SU-DHL-6 (cell line): ENCODE results near the gene FAAP24.
A peak's percentile ranks its signal among the peaks of the same experiment; 100 is the strongest.

Experiments
- H2AFZ ChIP-seq: fragments of 200-600 bp; sonication (generic); 2 replicates; pipeline ENCODE4 v1.6.1; 2014; ENCODE audit warnings: low read depth, mild to moderate bottlenecking, moderate library complexity, mixed read lengths, antibody characterized with exemption, low read length; ENCODE audit not compliant: severe bottlenecking
- H3F3A ChIP-seq: fragments of 200-600 bp; shearing (Covaris generic); 2 replicates; pipeline ENCODE4 v1.6.0; 2016; ENCODE audit warnings: antibody characterized with exemption, mild to moderate bottlenecking; ENCODE audit not compliant: insufficient read depth
- H3K27ac ChIP-seq: fragments of 200-600 bp; sonication (generic); 2 replicates; pipeline ENCODE4 v1.5.1; 2016; ENCODE audit warnings: low read depth, mild to moderate bottlenecking, low read length, moderate library complexity, mixed read lengths
- H3K27me3 ChIP-seq: fragments of 200-600 bp; sonication (generic), shearing (Covaris generic); 2 replicates; pipeline ENCODE4 v1.6.0; 2014; ENCODE audit warnings: mild to moderate bottlenecking, low read length
- H3K36me3 ChIP-seq: fragments of 200-600 bp; sonication (generic); 2 replicates; pipeline ENCODE4 v1.6.1; 2014; ENCODE audit warnings: mild to moderate bottlenecking, low read length, mixed read lengths
- H3K4me2 ChIP-seq: fragments of 300-600, 200-600 bp; shearing (Covaris generic), sonication (generic); 2 replicates; pipeline ENCODE4 v1.6.0; 2014; ENCODE audit warnings: low read length, low read depth, mild to moderate bottlenecking; ENCODE audit not compliant: poor library complexity, severe bottlenecking
- H3K4me3 ChIP-seq: fragments of 200-600 bp; sonication (generic); 2 replicates; pipeline ENCODE4 v1.5.1; 2014; ENCODE audit warnings: antibody characterized with exemption, low read length, mild to moderate bottlenecking, mixed read lengths; ENCODE audit not compliant: insufficient read depth, poor library complexity, severe bottlenecking
- H3K79me2 ChIP-seq: fragments of 200-600 bp; sonication (generic); 2 replicates; pipeline ENCODE4 v1.6.1; 2014; ENCODE audit warnings: mild to moderate bottlenecking, low read length, moderate library complexity; ENCODE audit not compliant: insufficient read depth
- H3K9ac ChIP-seq: fragments of 200-600 bp; sonication (generic); 2 replicates; pipeline ENCODE4 v1.7.0; 2014; ENCODE audit warnings: mild to moderate bottlenecking, low read length
- H3K9me2 ChIP-seq: fragments of 200-600 bp; sonication (generic); replicated peaks from 2 replicates; pipeline ENCODE4 v1.6.1; 2014; ENCODE audit warnings: low read length; ENCODE audit not compliant: insufficient read depth
- H3K9me3 ChIP-seq: fragments of 200-600 bp; sonication (generic); 2 replicates; pipeline ENCODE4 v1.6.1; 2014; ENCODE audit warnings: low read length, mixed read lengths; ENCODE audit not compliant: insufficient read depth
- H4K20me1 ChIP-seq: fragments of 200-600 bp; sonication (generic); 2 replicates; pipeline ENCODE4 v1.6.1; 2014; ENCODE audit warnings: low read depth, mild to moderate bottlenecking, antibody characterized with exemption, low read length, moderate library complexity, mixed read lengths
- EZH2phosphoT487 ChIP-seq: fragments of 200-600 bp; sonication (generic), shearing (Covaris generic); conservative IDR thresholded peaks from 2 replicates; pipeline ENCODE4 v1.6.1; 2018; ENCODE audit warnings: mild to moderate bottlenecking, antibody characterized with exemption, low read length, moderate library complexity, mixed read lengths
- TF ChIP-seq, protein P1 (sequence below): fragments of 200-600 bp; sonication (generic); IDR thresholded peaks from one replicate; pipeline ENCODE4 v1.5.1; 2017; ENCODE audit warnings: antibody characterized with exemption, mild to moderate bottlenecking, low read length, moderate library complexity; ENCODE audit not compliant: insufficient read depth, poor library complexity, severe bottlenecking

FAAP24 gene

DNA sequence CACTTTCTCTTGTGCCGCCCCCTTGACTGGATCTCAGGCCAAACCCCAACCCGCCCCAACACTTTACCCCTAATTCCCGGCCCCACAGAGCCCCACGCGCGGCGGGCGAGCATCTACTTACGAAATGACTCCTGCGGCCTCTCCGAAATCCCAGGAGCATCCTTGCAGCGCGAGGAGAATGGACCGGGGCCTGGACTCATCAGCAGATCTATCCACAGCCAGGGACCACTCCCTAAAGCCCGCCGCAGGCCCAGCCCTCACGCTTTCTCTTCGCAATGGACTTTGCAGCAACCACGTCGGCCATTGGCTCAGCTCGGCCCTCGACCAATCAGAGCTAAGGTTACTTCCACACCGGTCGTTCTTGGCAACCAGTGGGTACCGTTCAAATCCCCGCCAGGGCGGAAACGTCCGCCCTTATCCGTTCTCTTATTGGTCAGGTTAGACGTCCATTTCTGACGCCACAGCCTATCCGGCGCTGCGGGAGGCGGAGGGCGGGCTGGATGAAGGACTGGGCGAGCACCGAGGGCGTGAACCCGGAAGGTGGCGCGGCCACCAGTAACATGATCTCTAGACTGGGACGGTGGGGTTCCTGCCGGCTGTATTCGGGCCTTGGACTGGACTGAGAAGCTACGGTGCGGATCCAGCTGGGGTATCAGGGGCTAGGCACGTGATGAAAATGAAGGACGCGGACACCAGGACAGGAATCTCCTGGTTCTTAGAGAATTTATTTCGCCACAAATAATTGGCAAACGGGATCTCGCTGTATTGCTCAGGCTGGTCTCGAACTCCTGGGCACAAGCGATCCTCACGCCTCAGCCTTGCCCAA, at the start of gene FAAP24, which contains the start of gene CEP89:
Gene FAAP24, plus strand, starts transcription at position 528 of the 826 bp plus-strand sequence. CDS start 955 bp downstream, outside the sequence.
Gene CEP89, minus strand, starts transcription at position 244 of the 826 bp plus-strand sequence. Its CDS starts 84 bp downstream, at position 160.
- Histone ChIP-seq H3K4me2 (peak within 1 kb of the TSS; percentile 63), H3K4me3 (peak within 1 kb of the TSS; percentile 87), H3K27me3 (no peaks in the 10 kb centered on the region), H3K9me3 (no peaks in the 10 kb centered on the region), H3K27ac (peak within 1 kb of the TSS; percentile 27; the same call in 1 of the 2 replicates), H3F3A (0 out of 2 replicates have a peak, but pooled peaks cover 5% of the 10 kb centered on the region), H3K79me2 (no peaks in the 10 kb centered on the region), H4K20me1 (no peaks in the 10 kb centered on the region), H3K9me2 (no peaks in the 10 kb centered on the region), H2AFZ (peak within 1 kb of the TSS; percentile 55), H3K36me3 (no peaks in the 10 kb centered on the region), H3K9ac (peak within 1 kb of the TSS; percentile 73)
- no peak for TF ChIP-seq EZH2phosphoT487
- TF ChIP-seq, protein P1, sequence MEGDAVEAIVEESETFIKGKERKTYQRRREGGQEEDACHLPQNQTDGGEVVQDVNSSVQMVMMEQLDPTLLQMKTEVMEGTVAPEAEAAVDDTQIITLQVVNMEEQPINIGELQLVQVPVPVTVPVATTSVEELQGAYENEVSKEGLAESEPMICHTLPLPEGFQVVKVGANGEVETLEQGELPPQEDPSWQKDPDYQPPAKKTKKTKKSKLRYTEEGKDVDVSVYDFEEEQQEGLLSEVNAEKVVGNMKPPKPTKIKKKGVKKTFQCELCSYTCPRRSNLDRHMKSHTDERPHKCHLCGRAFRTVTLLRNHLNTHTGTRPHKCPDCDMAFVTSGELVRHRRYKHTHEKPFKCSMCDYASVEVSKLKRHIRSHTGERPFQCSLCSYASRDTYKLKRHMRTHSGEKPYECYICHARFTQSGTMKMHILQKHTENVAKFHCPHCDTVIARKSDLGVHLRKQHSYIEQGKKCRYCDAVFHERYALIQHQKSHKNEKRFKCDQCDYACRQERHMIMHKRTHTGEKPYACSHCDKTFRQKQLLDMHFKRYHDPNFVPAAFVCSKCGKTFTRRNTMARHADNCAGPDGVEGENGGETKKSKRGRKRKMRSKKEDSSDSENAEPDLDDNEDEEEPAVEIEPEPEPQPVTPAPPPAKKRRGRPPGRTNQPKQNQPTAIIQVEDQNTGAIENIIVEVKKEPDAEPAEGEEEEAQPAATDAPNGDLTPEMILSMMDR: no peak

DNA sequence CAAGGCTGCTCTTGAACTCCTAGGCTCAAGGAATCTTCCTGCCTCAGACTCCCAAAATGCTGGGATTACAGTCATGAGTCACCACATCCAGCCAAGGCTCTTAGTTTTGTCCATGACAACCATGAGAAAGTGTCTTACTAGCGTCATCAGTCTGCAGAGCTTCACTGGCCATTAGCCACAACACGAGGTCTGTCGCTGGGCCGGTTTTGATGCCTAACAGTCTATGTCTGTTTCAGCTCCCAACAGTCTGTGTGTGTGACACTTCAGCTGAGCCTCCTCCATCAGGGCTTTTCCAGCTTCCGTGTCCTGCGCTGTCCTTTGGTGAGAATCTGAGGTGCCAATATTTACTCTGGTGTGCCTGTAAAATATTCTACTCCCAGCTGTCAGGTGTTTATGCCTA, 47.8 kb upstream of the FAAP24 start:
- Histone ChIP-seq H2AFZ (no peak overlapping the region), H3K36me3 (no peaks in the 10 kb centered on the region), H4K20me1 (no peaks in the 10 kb centered on the region), H3K27ac (no peak overlapping the region), H3K79me2 (no peaks in the 10 kb centered on the region), H3K9me3 (no peaks in the 10 kb centered on the region), H3K4me2 (no peak overlapping the region), H3K9ac (no peak overlapping the region), H3K9me2 (no peaks in the 10 kb centered on the region), H3F3A (no peaks in the 10 kb centered on the region), H3K4me3 (no peak overlapping the region), H3K27me3 (no peaks in the 10 kb centered on the region)
- no peak for TF ChIP-seq EZH2phosphoT487
- TF ChIP-seq, protein P1: no peak

DNA sequence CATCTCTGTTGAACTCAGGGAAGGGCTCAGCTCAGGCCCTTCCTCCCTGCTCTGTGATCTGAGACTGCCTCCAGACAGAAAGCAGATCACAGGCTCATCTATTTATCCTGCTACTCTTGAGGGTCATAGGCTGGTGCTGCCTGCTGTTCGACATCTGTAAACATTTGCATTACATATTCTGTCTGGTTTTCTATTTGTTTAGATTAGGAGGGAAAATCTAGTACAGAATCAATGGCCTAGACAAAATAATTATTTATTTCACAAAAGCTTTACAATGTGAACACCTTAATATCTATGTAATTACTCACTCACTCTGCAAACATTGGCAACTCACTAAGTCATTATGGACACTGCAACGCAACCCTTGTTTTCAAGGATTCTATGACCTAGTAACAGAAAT, 43.2 kb upstream of the FAAP24 start:
- H3K4me2 ChIP-seq: no peak overlapping the region
- no peaks in the 10 kb centered on the region for H3K9me2 ChIP-seq
- no peaks in the 10 kb centered on the region for H4K20me1 ChIP-seq
- H3K79me2 ChIP-seq: no peaks in the 10 kb centered on the region
- H2AFZ ChIP-seq: no peak overlapping the region
- H3K27ac ChIP-seq: no peak overlapping the region
- no peaks in the 10 kb centered on the region for H3K27me3 ChIP-seq
- no peaks in the 10 kb centered on the region for H3K36me3 ChIP-seq
- no peaks in the 10 kb centered on the region for H3K9me3 ChIP-seq
- no peak overlapping the region for H3K4me3 ChIP-seq
- H3F3A ChIP-seq: no peaks in the 10 kb centered on the region
- H3K9ac ChIP-seq: no peak overlapping the region
- TF ChIP-seq, protein P1: no peak
- no peak for TF ChIP-seq EZH2phosphoT487
